Mesenteric fat pad (tissue), 1 donor: ENCODE results near the gene BBS9. TPM values are rescaled to one million over a fixed set of nuclear protein-coding genes. Genes with fewer than 3 reads are reported as not detected.
"Not testable (repeated sequence)": the region's sequence is repeated elsewhere in the genome, so short reads cannot be mapped to it uniquely, and the experiment has no call there.

ENCODE experiments used
- DNase-seq: peaks from one replicate; pipeline ENCODE4 v3.0.0-alpha.2; 2020; ENCODE audit warnings: low spot score
- total RNA-seq: library from RNA; stranded (reverse); fragmentation: NEBNext Ultra II Directional; extraction: Animal tissue kit (Norgen Biotek cat#: 25700); gene quantifications from one replicate; pipeline ENCODE4 v1.2.1, GENCODE V29; 2021
- donor health status: DM: yes; HTN: yes; CAD: no.

The BBS9 gene
- total RNA-seq, 1 donor from 2014 or later: 15.9 TPM

DNA sequence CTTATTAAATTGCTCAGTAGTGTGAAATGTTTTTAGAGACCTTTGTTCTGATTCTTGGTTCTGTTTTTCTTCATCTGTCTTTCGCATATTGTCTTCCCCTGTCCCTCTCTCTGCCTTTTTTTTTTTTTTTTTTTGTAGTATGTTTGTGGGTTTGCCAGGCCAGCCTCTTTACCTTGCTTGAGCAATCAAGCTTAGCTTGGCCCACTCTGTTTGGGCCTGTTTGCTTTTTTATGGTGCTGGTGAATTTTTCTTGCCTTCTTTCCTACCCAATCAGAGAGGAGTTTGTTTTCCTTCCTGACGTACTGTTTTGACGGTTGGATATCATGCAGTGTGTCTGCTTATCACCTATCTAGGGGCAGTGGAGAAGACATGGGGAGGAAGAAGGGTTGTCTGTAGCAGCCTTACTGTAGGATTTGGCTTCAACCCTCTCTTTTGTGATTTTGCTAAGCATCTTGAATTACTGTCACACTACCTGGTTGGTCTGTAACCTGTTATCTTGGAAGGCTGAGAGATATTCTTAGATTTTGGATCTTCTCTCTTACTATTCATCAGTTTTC is 64.0 kb downstream of the BBS9 start:
- DNase-seq: no peak

DNA sequence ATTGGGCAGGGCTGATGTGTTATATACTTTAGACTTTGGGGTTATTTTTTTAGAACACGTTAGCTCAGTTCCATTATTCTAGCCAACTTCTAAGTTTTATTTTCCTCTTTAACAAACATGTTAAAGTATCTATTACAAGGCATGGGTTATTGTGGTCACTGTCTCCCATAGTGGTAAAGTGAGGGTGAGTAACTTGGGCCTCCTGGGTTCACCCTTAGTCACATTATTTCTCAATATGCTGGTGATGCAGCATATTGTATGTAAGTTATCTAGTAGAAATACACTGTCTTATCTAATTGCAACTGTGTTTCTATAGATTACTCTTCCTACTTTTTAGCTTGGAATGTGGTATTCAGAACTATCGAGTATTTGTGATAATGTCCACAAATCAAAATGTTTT is 65.9 kb downstream of the BBS9 start:
- no peak for DNase-seq

DNA sequence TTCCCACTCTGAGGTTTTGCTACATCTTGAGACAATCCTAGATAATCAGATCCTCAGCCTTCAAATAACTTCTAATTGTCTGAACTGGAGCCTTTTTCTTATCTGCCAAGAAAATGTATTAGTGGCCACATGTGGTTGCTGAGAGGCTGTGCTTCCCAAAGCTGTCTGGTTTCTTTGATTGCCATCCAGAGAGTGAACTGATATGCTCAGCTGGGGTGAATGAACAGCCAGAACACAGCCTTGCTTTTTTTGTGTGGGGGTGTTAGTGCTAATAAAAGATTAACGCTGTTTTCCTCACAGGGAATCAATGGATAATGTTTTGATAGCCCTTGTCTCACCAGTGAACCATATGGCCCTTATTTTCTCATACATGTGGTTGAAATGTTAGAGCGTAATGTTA is 66.9 kb downstream of the BBS9 start:
- DNase-seq: no peak

DNA sequence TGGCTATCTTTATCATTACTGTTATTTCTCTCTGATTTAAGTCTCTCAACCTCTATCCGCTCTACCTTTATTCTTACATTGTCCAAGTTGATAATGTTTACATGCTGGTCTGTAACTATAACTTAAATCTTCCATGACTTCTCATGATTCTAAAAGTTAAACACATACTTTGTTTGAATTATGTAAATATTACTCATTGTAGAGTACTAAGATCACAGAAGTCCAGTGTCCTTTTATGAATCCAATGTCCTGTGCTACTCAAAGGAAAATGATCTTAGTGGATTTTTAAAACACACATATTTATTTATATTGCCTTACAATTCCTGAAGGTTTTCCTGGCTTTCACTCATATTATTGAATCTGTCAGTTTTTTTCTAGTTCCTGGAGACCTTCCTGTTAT is 70.9 kb downstream of the BBS9 start:
- no peak for DNase-seq

DNA sequence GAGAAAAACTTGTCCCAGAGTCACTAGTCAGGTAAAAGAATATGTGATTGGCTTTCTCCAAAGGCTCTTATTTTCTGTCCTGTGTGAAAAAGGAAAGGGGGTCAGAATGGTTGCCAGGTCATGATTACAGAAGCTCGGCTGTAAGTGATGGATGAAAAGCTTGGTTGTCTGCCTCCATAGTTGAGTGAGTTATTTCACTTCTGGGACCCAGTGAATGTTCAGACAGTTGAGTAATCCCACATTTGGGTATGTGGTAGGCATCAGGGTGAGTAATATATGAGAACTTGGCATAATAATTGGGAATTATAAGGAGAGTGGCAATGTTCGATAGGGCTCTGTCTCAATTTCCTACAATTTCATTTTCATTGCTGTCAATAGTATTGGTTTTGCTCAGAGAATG is 72.5 kb downstream of the BBS9 start:
- DNase-seq: no peak

DNA sequence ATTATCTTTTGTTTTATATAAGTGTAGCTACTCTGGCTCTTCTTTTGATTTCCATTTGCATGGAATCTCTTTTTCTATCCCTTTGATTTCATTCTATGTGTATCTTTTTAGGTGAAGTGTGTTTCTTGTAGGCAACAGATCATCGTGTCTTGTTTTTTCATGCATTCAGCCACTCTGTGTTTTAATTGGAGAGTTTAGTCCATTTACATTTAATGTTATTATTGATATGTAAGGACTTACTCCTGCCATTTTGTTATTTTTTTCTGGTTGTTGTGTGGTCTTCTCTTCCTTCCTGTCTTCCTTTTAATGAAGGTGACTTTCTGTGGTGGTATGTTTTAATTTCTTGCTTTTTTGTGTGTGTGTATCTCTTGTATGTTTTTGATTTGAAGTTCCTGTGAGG is 81.6 kb downstream of the BBS9 start:
- no peak for DNase-seq

DNA sequence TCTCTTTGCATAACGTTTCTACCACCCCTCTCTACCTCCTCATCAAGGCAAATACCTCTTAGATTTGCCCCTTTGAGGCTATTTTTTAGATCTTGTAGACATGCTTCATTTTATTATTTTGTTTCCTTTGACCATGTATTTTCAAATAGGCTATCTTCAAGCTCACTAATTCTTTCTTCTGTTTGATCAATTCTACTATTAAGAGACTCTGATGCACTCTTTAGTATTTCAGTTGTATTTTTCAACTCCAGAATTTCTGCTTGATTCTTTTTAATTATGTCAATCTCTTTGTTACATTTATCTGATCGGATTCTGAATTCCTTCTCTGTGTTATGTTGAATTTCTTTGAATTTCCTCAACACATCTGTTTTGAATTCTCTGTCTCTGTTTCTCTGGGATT is 82.8 kb downstream of the BBS9 start:
- no peak for DNase-seq

DNA sequence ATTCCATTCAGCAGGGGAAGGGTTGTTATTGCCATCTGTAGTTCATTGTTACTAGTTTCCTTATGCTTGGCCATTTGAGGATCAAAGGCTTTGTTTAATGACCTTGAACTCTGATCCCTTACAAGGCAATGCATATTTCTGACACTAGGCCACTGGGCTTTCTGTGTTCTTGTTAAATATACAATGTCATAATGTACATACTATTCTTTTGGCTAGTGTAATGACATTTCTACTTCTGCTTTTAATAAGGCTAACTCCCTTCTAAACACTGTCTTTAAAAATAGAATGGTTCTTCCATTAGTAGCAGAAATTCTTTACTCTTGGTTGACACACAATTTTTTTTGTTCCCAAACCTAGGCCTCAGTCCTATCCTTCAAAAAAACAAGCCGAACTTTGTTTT is 86.6 kb downstream of the BBS9 start:
- DNase-seq: no peak

DNA sequence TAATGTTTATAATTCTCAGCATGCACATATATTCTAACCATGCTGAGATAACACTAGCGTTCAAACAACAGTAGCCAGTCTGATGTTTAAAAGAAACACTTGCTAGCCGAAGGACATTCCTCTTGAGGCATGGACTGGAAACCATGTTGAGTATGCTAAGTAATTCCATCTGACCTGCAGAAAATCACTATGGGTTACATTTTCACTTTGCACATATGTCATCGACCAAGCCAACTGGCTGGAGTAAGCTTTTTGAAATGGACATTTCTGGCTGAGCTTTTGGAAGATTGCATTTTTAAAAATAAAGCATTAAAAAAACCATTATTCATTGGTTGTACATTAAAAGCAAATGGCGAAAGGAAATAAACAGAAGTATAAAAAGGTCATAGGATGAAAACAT is 88.2 kb downstream of the BBS9 start:
- no peak for DNase-seq

DNA sequence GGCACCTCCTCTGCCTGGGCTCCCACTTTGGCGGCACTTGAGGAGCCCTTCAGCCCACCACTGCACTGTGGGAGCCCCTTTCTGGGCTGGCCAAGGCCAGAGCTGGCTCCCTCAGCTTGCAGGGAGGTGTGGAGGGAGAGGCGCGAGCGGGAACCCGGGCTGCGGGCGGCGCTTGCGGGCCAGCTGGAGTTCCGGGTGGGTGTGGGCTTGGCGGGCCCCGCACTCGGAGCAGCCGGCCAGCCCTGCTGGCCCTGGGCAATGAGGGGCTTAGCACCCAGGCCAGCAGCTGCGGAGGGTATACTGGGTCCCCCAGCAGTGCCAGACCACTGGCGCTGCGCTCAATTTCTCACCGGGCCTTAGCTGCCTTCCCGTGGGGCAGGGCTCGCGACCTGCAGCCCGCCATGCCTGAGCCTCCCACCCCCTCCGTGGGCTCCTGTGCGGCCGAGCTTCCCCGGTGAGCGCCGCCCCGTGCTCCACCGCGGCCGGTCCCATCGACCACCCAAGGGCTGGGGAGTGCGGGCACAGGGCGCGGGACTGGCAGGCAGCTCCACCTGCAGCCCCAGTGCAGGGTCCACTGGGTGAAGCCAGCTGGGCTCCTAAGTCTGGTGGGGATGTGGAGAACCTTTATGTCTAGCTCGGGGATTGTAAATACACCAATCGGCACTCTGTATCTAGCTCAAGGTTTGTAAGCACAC is 89.6 kb downstream of the BBS9 start:
- not testable (repeated sequence) for DNase-seq

DNA sequence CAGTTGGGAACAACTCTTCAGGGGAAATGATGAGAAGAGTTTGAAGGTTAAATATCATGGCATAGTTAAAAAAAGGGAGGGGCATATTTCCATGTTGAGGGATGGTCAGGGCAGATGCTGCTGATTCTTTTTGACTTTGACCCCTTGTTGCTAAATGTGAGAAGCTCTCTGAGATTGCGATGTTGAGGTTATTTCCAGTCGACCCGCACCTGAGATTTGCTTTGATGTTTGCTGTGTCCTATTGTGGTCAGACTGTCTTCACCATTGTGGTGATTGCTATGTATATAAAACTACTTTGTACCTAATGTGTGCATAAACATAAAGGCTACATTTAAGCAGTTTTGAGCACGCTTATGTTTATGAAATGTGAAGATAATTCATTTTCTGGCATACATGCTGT is 90.9 kb downstream of the BBS9 start:
- no peak for DNase-seq

DNA sequence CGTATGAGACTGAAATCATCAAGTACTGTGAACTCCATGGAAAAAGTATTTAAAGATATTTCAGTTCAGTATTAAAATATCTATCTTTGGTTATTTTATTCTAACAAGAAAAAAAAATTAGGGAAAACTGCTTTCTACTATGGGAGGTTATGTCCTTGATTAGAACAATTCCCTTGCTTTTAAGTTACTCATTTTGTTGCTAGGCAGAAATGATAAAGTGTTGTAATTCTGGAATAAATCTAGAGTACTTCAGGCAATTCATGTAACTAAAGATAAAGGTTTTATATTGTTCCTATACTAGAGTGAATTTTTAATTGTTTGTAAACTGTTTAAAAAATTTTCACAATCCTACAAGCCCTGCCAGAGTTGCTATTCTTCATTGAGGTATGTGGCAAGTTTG is 92.0 kb downstream of the BBS9 start:
- DNase-seq: no peak

DNA sequence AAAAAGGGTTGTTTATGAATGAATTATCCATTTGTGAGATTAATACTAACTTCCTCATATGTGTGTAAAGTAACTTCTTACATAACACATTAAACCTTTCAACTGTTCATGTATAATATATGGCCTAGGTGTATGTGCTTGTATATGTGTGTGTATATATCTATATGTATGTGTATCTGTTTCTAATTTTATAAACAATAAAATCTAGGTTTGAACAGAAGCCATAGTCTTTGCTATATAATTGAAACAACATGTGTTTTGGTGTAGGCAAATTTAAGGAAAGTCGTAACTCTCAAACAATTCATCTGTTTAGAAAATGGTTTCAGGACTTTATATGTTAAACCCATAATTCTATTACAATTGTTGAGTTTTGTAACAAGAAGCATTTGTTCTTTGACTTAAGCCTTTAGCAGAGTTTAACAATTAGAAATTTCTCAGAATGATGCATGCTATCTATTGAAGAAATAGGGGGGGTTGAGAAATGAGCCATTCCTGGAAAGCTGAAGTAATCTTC is 103.3 kb downstream of the BBS9 start:
- no peak for DNase-seq

DNA sequence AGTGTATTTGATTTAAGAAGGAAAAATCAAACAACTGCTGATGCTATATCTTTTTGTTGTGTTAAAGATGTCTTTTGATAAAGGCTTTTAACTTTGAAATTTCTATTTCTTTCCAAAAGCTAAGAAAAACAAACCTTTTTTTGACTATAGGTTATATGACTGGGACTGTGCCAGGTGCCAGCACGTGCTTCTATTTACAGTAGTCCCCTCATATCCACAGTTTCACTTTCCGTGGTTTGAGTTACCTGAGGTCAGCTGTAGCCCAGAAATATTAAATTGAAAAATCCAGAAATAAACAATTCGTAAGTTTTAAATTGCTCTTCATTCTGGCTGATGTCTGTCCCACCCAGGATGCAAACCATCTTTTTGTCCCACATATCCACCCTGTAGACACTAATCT is 104.3 kb downstream of the BBS9 start:
- no peak for DNase-seq

DNA sequence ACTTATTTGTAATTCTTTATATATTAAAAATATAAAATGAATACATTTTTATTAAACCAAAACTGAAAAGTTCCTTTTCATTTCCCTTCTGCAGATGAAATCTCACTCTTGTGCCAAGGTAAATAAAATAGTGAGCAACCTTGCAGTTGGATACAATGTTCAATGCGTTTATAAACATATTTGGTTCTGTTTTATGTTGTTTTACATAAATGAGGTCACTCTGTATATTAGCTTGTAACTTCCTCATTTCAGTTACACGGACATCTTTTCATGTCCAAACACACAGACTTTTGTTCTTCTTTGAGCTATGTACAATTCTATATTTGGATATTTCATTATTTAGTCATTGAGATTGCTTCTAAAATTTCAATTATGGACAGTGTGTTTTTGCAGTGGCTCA is 107.7 kb downstream of the BBS9 start:
- DNase-seq: no peak

DNA sequence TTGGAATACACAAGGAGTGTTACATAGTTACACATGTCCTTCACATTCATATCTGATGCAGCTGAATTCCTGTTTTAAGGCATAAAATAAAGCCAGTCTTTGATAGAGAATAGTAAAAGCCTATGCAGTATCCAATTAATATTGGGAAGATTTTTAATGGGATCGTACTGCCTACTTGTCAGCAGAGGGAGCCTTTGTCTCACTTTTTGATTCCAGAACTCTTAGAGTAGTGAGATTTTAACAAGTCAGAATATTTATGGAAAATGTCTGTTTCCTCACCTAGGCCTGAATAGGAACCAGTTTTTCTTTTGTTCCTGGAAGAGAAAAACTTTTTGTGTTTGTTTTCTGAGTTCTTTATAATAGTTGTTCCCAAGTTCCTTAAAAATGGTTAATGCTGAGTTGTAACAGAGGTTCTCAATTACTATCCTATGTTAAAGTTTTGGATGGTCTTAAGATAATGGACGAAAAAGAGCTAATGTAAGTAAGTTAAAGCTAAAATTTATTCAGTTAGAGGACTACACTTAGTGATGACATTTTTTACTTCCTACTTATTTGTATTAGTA is 114.0 kb downstream of the BBS9 start:
- no peak for DNase-seq

DNA sequence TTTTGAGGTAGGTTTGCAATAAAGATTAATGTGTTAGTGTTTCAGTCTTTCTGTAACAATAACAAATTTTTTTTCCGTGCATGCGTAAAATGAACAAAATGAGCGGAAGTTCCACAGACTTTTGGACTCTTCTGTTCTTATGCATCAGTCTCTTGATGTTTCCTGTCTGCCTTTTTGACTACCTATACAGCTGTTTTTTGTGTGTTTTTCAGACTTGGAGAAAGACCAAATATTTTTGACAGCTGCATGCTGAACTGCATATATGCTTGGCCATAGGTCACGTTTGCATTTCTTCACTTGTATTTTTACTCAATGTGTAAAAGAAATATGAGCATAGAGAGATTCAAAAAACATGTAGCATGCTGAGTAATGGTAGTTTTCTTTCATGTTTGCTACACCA is 119.3 kb downstream of the BBS9 start:
- no peak for DNase-seq

DNA sequence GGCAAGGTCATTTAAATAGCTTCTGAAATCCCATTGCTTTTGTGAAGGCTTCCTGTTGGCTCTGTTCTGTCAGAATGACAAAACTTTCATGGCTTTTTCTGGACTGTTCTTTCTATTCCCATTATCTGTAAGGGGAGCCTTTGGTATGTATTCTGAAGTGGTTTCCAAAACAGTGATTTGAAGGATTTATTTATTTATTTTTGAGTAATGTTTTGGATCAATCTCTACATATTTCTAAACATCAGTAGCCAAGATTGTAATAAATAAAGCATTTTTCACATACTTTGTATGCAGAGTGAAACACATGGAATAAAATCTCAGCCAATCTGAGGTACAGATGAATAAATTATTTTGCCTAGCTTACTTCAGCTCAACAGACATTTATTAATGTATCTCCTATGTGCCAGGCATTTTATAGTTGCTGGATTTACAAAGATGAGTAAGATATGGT is 121.1 kb downstream of the BBS9 start:
- no peak for DNase-seq

DNA sequence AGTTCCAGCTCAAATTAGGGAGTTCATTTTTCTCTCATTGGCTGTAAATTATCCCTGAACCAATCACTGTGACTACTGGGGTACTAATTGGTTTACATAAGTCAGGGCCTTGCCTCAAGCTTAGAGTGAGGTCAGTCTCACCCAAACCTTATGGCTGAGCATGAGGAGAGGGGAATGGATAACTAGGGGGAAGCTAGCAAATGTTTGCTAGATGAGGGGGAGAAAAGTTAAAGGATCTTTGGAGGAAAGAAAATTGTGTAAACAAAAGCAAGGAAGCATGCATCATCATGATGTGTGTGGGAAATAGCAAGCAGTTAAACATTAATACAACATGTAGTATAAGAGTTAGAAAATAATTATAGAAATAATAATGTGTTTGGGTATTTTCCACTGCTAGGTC is 121.9 kb downstream of the BBS9 start:
- no peak for DNase-seq

DNA sequence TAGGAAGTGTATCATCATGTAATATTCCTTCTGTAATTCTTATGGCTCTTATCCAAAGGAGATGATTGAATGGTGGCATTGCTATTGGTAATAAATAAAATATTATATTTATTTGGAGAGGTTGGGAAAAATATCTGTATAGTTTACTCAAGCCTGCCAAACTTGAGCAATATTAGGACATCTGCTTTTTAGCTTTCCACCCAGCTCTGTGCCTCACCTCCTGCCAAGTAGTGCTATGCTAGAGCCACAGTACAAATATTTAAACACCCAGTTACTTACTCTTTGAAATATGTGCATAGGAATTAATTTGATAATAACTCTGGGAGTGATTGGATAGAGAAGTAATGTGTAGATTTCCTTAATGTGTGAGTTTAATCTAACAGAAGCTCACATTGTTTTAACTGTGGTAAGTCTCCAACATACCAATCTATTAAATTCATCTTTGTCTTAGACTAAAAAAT is 129.2 kb downstream of the BBS9 start:
- DNase-seq: no peak

DNA sequence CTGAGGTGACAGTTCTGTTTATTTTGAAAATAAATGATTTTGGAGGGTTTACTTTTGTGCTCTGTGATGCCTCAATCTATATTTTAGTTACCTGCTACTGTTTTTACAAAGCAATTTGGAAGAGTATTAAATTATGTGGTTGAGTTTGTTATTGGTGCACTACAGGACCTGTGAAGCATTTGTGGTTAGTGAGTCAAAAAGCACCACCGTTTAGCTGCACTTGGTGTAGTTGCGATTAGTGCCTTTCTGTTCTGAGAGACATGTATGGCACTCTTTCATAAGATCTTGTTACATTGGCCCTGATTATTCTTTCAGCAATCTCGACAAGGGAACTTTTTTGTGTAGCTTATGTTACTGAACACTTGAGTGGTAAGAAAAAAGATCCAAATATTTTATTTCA is 132.2 kb downstream of the BBS9 start:
- DNase-seq: no peak

DNA sequence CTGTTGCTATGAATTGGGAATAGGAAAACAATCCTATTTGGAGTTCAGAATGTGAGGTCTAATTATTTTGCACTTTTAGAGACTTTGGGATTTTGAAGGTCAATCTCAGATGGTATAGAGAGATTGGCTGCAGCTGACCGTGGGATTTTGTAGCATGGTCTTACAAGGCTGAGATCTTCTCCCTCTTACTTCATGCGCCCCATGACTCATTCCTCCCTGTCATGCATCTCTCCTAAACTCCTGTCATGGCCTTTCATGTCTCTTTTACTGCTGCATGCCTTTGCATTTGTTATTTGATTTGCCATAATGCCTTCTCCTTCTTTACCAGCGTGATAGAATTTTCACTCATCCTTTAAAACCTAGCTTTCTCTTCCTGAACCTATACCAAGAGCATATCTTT is 133.1 kb downstream of the BBS9 start:
- no peak for DNase-seq

DNA sequence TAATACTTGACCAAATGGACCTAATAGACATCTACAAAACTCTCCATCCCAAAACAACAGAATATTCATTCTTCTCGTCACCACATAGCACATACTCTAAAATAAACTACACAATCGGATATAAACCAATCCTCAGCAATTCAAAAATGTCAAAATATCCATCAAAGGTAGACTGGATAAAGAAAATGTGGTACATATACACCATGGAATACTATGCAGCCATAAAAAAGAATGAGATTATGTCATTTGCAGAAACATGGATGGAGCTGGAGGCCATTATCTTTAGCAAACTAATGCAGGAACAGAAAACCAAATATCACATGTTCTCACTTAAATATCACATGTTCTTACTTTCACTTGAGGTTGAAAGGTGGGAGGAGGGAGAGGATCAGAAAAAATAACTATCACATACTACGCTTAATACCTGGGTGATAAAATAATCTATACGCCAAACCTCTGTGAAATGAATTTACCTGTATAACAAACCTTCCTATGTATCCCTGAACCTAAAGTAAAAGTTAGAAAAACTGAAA is 142.5 kb downstream of the BBS9 start:
- not testable (repeated sequence) for DNase-seq
